Neural progenitor cell (in vitro differentiated cells): ENCODE data around the gene ZXDC.

Source experiments
- CTCF ChIP-seq: fragments of 200-600 bp; sonication (generic); IDR thresholded peaks from 2 replicates; pipeline ENCODE4 v1.5.1; 2017; ENCODE audit warnings: antibody characterized with exemption, mild to moderate bottlenecking
- EZH2 ChIP-seq: fragments of 200-600 bp; sonication (generic); IDR thresholded peaks from 2 replicates; pipeline ENCODE4 v1.6.1; 2017; ENCODE audit warnings: antibody characterized with exemption, mild to moderate bottlenecking, moderate library complexity
- EZH2phosphoT487 ChIP-seq: fragments of 200-600 bp; sonication (generic); IDR thresholded peaks from 2 replicates; pipeline ENCODE4 v1.6.1; 2017; ENCODE audit warnings: antibody characterized with exemption

DNA sequence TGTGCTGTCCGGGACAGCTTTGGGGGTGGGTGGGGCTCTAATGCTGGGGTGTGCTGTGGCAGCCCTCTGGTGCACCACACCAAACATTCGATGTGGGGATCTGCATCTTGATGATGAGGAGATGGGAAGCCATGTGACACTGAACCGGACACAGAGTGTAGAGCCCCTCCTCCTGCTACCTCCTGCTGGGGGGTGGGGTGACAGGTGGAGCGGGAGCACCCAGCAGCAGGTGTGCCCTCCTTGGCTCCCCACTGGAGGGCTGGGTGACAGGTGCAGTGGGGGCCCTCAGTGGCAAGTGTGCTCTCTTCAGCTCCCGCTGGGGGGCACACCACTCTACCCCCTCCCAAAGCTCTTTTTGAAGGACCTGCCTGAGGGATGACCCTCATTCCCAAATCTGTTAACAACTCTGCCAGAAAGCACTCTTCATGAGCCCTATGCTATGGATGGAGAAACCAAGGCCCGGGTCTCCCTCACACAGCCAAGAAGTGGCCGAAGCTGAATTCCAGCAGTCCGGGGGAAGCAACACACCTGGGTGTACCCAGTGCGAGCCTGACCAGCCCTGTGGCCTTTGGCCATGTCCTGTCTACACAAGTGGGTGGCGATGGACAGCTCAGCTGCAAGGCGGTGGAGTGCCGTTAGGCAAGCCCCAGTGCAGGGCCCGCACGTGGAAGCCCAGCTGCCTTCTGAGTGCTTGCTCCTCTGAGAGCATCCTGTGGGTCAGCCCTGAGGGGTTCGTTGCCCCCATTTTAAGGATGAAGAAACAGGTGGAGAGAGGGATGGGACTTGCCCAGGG, 42.5 kb upstream of the ZXDC start:
- TF ChIP-seq CTCF (no peak), EZH2phosphoT487 (no peak), EZH2 (no peak)
